Glutamatergic neuron (in vitro differentiated cells): Measurements from ENCODE around the gene PIGQ. TPM values are rescaled to one million over a fixed set of nuclear protein-coding genes. Genes with fewer than 3 reads are reported as not detected.
A peak's percentile ranks its signal among the peaks of the same experiment; 100 is the strongest.

Source experiments
- DNase-seq: peaks from one replicate; pipeline ENCODE4 v3.0.0; 2022
- H3K27ac Mint-ChIP-seq: one replicate; pipeline ENCODE4 v1.8.0; 2020; ENCODE audit warnings: mild to moderate bottlenecking, mixed read lengths, inconsistent platforms; ENCODE audit not compliant: unreplicated experiment
- H3K27me3 Mint-ChIP-seq: one replicate; pipeline ENCODE4 v1.8.0; 2020; ENCODE audit warnings: mild to moderate bottlenecking, moderate library complexity, mixed read lengths, inconsistent platforms; ENCODE audit not compliant: unreplicated experiment
- H3K36me3 Mint-ChIP-seq: one replicate; pipeline ENCODE4 v1.8.0; 2020; ENCODE audit warnings: mild to moderate bottlenecking, mixed read lengths, inconsistent platforms; ENCODE audit not compliant: unreplicated experiment
- H3K4me1 Mint-ChIP-seq: one replicate; pipeline ENCODE4 v1.8.0; 2020; ENCODE audit warnings: mild to moderate bottlenecking, low read depth, mixed read lengths, inconsistent platforms; ENCODE audit not compliant: unreplicated experiment
- H3K4me3 Mint-ChIP-seq: one replicate; pipeline ENCODE4 v1.8.0; 2020; ENCODE audit warnings: mild to moderate bottlenecking, mixed read lengths, inconsistent platforms; ENCODE audit not compliant: unreplicated experiment
- H3K9me3 Mint-ChIP-seq: one replicate; pipeline ENCODE4 v1.8.0; 2020; ENCODE audit warnings: mild to moderate bottlenecking, moderate library complexity, mixed read lengths, inconsistent platforms; ENCODE audit not compliant: unreplicated experiment
- total RNA-seq: library from RNA; stranded (reverse); fragmentation: NEBNext Ultra II Directional; extraction: Animal tissue kit (Norgen Biotek cat#: 25700); gene quantifications from one replicate; pipeline ENCODE4 v1.2.1, GENCODE V29; 2021; ENCODE audit not compliant: unreplicated experiment
- TF ChIP-seq, protein P1 (sequence below): fragments of 200-600 bp; sonication (generic); IDR thresholded peaks from one replicate; pipeline ENCODE4 v1.5.0; 2021; ENCODE audit not compliant: partially characterized antibody, unreplicated experiment

Gene PIGQ
- total RNA-seq, 1 donor from 2014 or later, result 85.0 TPM

DNA sequence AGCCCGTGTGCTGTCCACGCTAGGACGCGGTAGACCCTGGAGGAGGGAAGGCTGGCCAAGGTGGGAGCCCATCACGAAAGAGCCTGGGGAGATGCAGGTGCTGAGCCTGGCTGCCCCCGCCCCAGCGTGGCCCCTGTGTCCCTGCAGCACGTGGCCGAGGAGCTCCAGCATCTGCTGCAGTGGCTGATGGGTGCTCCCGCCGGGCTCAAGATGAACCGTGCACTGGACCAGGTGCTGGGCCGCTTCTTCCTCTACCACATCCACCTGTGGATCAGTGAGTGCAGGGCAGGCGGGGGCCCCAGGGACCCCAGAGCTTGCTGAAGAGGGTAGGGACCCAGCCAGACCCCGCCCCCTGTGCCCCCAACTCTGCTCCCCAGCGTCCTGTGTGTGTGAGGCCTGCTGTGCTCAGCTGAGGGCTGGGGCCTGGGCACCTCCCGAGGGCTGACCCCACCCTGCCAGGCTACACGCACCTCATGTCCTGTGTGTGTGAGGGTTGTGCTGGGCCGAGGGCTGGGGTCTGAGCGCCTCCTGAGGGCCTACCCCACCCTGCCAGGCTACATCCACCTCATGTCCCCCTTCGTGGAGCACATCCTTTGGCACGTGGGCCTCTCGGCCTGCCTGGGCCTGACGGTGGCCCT is 8.6 kb downstream of the PIGQ start:
- Mint-ChIP-seq H3K4me1 (peaks cover 3% of the 10 kb centered on the region), H3K27ac (no peak overlapping the region), H3K9me3 (no peaks in the 10 kb centered on the region), H3K4me3 (no peak overlapping the region), H3K36me3 (no peaks in the 10 kb centered on the region), H3K27me3 (peaks cover 2% of the 10 kb centered on the region)
- DNase-seq, result no peak
- TF ChIP-seq, protein P1, sequence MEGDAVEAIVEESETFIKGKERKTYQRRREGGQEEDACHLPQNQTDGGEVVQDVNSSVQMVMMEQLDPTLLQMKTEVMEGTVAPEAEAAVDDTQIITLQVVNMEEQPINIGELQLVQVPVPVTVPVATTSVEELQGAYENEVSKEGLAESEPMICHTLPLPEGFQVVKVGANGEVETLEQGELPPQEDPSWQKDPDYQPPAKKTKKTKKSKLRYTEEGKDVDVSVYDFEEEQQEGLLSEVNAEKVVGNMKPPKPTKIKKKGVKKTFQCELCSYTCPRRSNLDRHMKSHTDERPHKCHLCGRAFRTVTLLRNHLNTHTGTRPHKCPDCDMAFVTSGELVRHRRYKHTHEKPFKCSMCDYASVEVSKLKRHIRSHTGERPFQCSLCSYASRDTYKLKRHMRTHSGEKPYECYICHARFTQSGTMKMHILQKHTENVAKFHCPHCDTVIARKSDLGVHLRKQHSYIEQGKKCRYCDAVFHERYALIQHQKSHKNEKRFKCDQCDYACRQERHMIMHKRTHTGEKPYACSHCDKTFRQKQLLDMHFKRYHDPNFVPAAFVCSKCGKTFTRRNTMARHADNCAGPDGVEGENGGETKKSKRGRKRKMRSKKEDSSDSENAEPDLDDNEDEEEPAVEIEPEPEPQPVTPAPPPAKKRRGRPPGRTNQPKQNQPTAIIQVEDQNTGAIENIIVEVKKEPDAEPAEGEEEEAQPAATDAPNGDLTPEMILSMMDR, result no peak

DNA sequence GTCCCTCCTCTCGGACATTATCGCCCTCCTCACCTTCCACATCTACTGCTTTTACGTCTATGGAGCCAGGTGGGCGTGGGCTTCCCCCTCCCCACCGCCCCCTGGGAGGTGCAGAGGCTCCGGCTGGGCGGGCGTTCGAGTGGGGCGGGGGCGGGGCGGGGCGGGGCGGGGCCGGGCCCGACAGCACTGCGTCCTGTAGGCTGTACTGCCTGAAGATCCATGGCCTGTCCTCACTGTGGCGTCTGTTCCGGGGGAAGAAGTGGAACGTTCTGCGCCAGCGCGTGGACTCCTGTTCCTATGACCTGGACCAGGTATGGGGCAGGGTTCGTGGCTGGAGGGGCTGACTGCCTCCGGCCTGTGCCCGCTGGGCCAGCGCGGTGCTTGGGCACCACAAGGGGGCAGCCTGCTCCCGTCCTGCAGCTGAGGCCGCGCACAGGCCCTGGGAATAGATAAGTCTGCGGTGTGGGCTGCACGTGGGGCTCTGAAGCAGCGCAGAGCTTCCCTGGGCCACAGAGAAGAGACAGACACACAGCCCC is 9.2 kb downstream of the PIGQ start:
- Mint-ChIP-seq H3K9me3 (no peaks in the 10 kb centered on the region), H3K27ac (no peak overlapping the region), H3K4me3 (no peak overlapping the region), H3K27me3 (peaks cover 2% of the 10 kb centered on the region), H3K4me1 (peaks cover 3% of the 10 kb centered on the region), H3K36me3 (no peaks in the 10 kb centered on the region)
- DNase-seq, result peak; percentile 86
- TF ChIP-seq, protein P1, result peak; percentile 89

DNA sequence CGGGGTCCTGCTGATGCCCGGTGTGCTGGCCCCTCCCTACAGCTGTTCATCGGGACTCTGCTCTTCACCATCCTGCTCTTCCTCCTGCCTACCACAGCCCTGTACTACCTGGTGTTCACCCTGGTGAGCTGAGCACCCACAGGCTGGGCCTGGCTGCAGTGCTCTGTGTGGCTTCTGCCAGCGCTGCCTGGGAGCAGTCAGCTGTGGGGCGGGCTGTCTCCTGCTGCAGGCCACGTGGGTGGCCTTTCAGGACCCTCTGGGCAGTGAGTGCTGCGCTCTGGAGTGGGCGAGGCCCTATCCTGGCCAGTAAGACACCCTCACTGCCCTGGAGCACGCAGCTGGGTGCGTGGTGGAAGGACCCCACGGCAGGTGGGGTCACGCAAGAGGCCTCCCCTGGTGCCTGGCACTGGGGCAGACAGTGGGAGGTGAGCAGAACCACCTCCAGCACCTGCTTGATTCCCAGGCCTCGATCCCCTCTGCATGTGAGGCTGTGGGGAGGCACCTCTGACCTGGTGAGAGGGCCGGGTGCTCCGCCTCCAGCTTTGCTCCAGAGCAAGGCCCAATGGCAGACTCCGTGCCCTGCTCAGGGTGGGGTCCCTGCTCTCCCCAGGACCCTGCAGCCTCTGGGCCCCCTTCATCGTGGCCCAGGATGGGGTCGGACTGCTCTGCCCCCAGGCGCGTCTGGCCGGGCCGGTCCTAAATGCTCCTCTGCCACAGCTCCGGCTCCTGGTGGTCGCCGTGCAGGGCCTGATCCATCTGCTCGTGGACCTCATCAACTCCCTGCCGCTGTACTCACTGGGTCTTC is 10.6 kb downstream of the PIGQ start:
- no peaks in the 10 kb centered on the region for H3K36me3 Mint-ChIP-seq
- H3K27me3 Mint-ChIP-seq, result peaks cover 2% of the 10 kb centered on the region
- no peak overlapping the region for H3K4me3 Mint-ChIP-seq
- DNase-seq, result no peak
- TF ChIP-seq, protein P1, result no peak
- H3K9me3 Mint-ChIP-seq, result no peaks in the 10 kb centered on the region
- peaks cover 3% of the 10 kb centered on the region for H3K4me1 Mint-ChIP-seq
- H3K27ac Mint-ChIP-seq, result no peak overlapping the region

DNA sequence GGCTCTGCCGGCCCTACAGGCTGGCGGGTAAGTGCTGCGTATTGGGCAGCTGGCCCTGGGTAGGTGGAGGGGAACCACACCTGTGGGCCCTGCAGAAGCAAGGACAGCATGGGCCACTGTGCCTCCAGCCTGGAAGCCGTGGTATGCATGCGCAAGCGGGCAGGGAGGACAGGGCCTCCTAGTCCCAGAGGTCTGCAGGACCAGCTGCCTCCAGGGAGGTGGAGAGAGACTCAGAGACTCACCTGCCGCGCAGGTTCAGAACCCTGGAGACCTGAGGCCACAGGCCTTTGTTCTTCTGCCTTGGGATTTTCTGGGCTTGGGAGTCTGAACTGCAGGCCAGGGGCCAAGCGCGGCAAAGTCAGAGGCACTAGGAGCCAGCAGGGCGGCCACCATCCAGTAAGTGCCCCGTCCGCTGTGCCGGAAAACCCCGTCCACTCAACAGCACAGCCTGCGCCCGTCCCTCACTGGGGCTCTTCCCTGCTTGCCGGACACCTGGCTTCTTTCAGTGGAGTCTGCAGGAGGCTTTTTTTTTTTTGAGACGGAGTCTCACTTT is 11.3 kb downstream of the PIGQ start:
- H3K36me3 Mint-ChIP-seq, result no peaks in the 10 kb centered on the region
- TF ChIP-seq, protein P1, result no peak
- no peak for DNase-seq

More for the DNA sequence above, 11.3 kb downstream of the PIGQ start:
- H3K4me3 Mint-ChIP-seq, result no peak overlapping the region
- peaks cover 3% of the 10 kb centered on the region for H3K9me3 Mint-ChIP-seq
- H3K27me3 Mint-ChIP-seq, result peaks cover 4% of the 10 kb centered on the region
- peaks cover 3% of the 10 kb centered on the region for H3K4me1 Mint-ChIP-seq
- H3K27ac Mint-ChIP-seq, result no peak overlapping the region
